HEK293 (cell line): ENCODE measurements around the gene TLE3.

Experiments
- CTCF ChIA-PET: fragments of 350-600 bp; formaldehyde crosslinking; extraction: SDS; loops from one replicate; lab custom pipeline; 2021; ENCODE audit warnings: antibody characterized with exemption; lab: Yijun Ruan, JAX
- POLR2A ChIA-PET: fragments of 300-600 bp; formaldehyde crosslinking; extraction: SDS; loops from one replicate; lab custom pipeline; 2020; ENCODE audit warnings: antibody characterized with exemption, inconsistent platforms; lab: Yijun Ruan, JAX
- H3K27ac ChIP-seq: fragments of 200-500 bp; sonication (Bioruptor generic); 2 replicates; pipeline ENCODE4 v1.5.1; 2014; ENCODE audit warnings: low read depth, low read length, control low read depth, inconsistent platforms; ENCODE audit errors: extremely low read depth
- H3K36me3 ChIP-seq, 2 experiments: fragments of 200-500 bp in 1 of 2; sonication (Bioruptor generic) in 1 of 2; 1 replicate in 1 of 2; 2 replicates in 1 of 2; pipeline ENCODE4 v1.5.1; 2014 to 2017; ENCODE audit warnings: inconsistent platforms in 2 of 2, low read length in 2 of 2; ENCODE audit not compliant: control insufficient read depth in 2 of 2, insufficient read depth in 1 of 2
- H3K4me1 ChIP-seq: fragments of 200-500 bp; sonication (Bioruptor generic); 2 replicates; pipeline ENCODE4 v1.5.1; 2014; ENCODE audit warnings: mild to moderate bottlenecking, low read length, inconsistent platforms; ENCODE audit not compliant: control insufficient read depth, insufficient read depth
- H3K4me3 ChIP-seq: 2 replicates; pipeline ENCODE4 v1.5.1; 2011; ENCODE audit warnings: low read depth, mild to moderate bottlenecking, control low read depth, low read length, moderate library complexity
- H3K9me3 ChIP-seq: fragments of 200-500 bp; sonication (Bioruptor generic); 2 replicates; pipeline ENCODE4 v1.5.1; 2014; ENCODE audit warnings: low read depth, low read length, inconsistent platforms; ENCODE audit not compliant: control insufficient read depth, insufficient read depth
- EGR2 ChIP-seq: fragments of 450-650 bp; formaldehyde crosslinking; IDR thresholded peaks from 2 replicates; pipeline ENCODE4 v1.5.1; 2016; ENCODE audit warnings: low read depth, missing biosample characterization, missing genetic modification characterization
- FEZF1 ChIP-seq: fragments of 450-650 bp; formaldehyde crosslinking; IDR thresholded peaks from 2 replicates; pipeline ENCODE4 v1.5.1; 2016; ENCODE audit warnings: missing biosample characterization, missing genetic modification characterization
- KLF7 ChIP-seq: fragments of 450-650 bp; formaldehyde crosslinking; IDR thresholded peaks from 2 replicates; pipeline ENCODE4 v1.5.1; 2016; ENCODE audit warnings: missing biosample characterization, missing genetic modification characterization, borderline replicate concordance
- MZF1 ChIP-seq: fragments of 450-650 bp; formaldehyde crosslinking; IDR thresholded peaks from 2 replicates; pipeline ENCODE4 v1.5.1; 2017; ENCODE audit warnings: missing biosample characterization, missing genetic modification characterization, borderline replicate concordance
- PRDM2 ChIP-seq: fragments of 450-650 bp; formaldehyde crosslinking; IDR thresholded peaks from 2 replicates; pipeline ENCODE4 v1.5.1; 2016; ENCODE audit warnings: missing biosample characterization, missing genetic modification characterization, borderline replicate concordance
- ZIC2 ChIP-seq: fragments of 450-650 bp; formaldehyde crosslinking; IDR thresholded peaks from 2 replicates; pipeline ENCODE4 v1.5.1; 2016; ENCODE audit warnings: missing biosample characterization, missing genetic modification characterization
- ZNF121 ChIP-seq: fragments of 450-650 bp; formaldehyde crosslinking; IDR thresholded peaks from 2 replicates; pipeline ENCODE4 v1.5.1; 2016; ENCODE audit warnings: missing biosample characterization, missing genetic modification characterization
- ZNF146 ChIP-seq: fragments of 450-650 bp; formaldehyde crosslinking; IDR thresholded peaks from 2 replicates; pipeline ENCODE4 v1.5.1; 2016; ENCODE audit warnings: missing biosample characterization, missing genetic modification characterization
- ZNF335 ChIP-seq: fragments of 450-650 bp; formaldehyde crosslinking; conservative IDR thresholded peaks from 2 replicates; pipeline ENCODE4 v1.5.1; 2016; ENCODE audit warnings: missing biosample characterization, missing genetic modification characterization
- ZNF394 ChIP-seq: fragments of 450-650 bp; formaldehyde crosslinking; IDR thresholded peaks from 2 replicates; pipeline ENCODE4 v1.5.1; 2016; ENCODE audit warnings: missing biosample characterization, missing genetic modification characterization, mild to moderate bottlenecking, moderate library complexity, borderline replicate concordance
- ZNF488 ChIP-seq: fragments of 450-650 bp; formaldehyde crosslinking; IDR thresholded peaks from 2 replicates; pipeline ENCODE4 v1.5.1; 2016; ENCODE audit warnings: missing biosample characterization, missing genetic modification characterization
- ZNF623 ChIP-seq: fragments of 450-650 bp; formaldehyde crosslinking; IDR thresholded peaks from 2 replicates; pipeline ENCODE4 v1.5.1; 2016; ENCODE audit warnings: missing biosample characterization, missing genetic modification characterization
- ZNF629 ChIP-seq: fragments of 450-650 bp; formaldehyde crosslinking; IDR thresholded peaks from 2 replicates; pipeline ENCODE4 v1.5.1; 2017; ENCODE audit warnings: missing biosample characterization, missing genetic modification characterization
- ZNF670 ChIP-seq: fragments of 450-650 bp; formaldehyde crosslinking; IDR thresholded peaks from 2 replicates; pipeline ENCODE4 v1.5.1; 2016; ENCODE audit warnings: missing biosample characterization, missing genetic modification characterization, low read depth
- ZNF792 ChIP-seq: fragments of 450-650 bp; formaldehyde crosslinking; IDR thresholded peaks from 2 replicates; pipeline ENCODE4 v1.5.1; 2016; ENCODE audit warnings: missing biosample characterization, missing genetic modification characterization
- TF ChIP-seq, protein P1 (sequence below): fragments of 450-650 bp; formaldehyde crosslinking; IDR thresholded peaks from 2 replicates; pipeline ENCODE4 v1.5.1; 2016; ENCODE audit warnings: missing biosample characterization, missing genetic modification characterization
- TF ChIP-seq, protein P2 (sequence below): fragments of 450-650 bp; formaldehyde crosslinking; IDR thresholded peaks from 2 replicates; pipeline ENCODE4 v1.5.1; 2016; ENCODE audit warnings: missing biosample characterization, missing genetic modification characterization, low read depth

Gene TLE3

DNA sequence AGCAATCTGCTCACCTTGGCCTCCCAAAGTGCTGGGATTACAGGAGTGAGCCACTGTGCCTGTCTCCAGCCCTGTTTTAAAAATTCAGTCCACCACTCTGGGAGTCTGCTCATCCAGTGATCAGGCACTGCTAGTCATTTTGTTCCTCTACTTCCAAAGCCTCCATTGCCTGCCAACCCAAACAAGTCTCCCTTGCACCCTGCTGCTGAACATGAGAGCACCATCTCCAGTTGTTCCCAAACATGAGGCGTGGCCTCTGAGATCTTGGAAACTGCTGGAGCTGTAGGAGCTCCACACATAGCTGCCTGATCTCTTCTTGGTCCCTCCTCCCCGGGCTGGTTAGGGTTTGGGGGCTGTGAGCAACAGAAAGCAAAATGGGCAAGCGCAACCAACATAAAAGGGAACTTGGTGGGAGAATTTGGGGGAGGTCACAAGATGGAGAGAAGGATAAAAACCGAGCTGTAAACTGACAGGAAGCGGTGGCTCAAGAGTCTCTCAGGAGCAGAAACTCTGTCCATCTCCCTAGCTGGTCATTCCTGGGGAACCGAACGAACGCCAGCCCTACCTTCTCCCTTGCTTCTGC, 49.6 kb upstream of the TLE3 start:
- H3K9me3 ChIP-seq: no peaks in the 10 kb centered on the region
- TF ChIP-seq ZNF629 (tag by site-specific recombination) (no peak), EGR2 (tag by site-specific recombination) (no peak), ZNF394 (tag by site-specific recombination) (no peak), ZNF670 (tag by site-specific recombination) (no peak), ZNF488 (tag by site-specific recombination) (no peak), FEZF1 (tag by site-specific recombination) (peak; percentile 50), ZIC2 (tag by site-specific recombination) (peak; percentile 68; the same call in 1 of the 2 replicates), ZNF792 (tag by site-specific recombination) (no peak)
- TF ChIP-seq, protein P1, sequence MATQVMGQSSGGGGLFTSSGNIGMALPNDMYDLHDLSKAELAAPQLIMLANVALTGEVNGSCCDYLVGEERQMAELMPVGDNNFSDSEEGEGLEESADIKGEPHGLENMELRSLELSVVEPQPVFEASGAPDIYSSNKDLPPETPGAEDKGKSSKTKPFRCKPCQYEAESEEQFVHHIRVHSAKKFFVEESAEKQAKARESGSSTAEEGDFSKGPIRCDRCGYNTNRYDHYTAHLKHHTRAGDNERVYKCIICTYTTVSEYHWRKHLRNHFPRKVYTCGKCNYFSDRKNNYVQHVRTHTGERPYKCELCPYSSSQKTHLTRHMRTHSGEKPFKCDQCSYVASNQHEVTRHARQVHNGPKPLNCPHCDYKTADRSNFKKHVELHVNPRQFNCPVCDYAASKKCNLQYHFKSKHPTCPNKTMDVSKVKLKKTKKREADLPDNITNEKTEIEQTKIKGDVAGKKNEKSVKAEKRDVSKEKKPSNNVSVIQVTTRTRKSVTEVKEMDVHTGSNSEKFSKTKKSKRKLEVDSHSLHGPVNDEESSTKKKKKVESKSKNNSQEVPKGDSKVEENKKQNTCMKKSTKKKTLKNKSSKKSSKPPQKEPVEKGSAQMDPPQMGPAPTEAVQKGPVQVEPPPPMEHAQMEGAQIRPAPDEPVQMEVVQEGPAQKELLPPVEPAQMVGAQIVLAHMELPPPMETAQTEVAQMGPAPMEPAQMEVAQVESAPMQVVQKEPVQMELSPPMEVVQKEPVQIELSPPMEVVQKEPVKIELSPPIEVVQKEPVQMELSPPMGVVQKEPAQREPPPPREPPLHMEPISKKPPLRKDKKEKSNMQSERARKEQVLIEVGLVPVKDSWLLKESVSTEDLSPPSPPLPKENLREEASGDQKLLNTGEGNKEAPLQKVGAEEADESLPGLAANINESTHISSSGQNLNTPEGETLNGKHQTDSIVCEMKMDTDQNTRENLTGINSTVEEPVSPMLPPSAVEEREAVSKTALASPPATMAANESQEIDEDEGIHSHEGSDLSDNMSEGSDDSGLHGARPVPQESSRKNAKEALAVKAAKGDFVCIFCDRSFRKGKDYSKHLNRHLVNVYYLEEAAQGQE (tag by site-specific recombination): no peak
- TF ChIP-seq, all 188 proteins: peak for 2
- Histone ChIP-seq H3K4me3 (no peak overlapping the region), H3K36me3 (no peaks in the 10 kb centered on the region), H3K27ac (peak overlapping the region; percentile 60; the same call in 1 of the 2 replicates), H3K4me1 (peaks cover 37% of the 10 kb centered on the region)
- CTCF ChIA-PET: interaction anchor here (0.7 to 1.2 kb wide), 3 partner anchors 8 to 430 kb away, joined by 3 to 4 read pairs (median 3); no protein-coding TSS in a partner anchor
- POLR2A ChIA-PET: interaction anchor here (1.9 kb wide), 1 partner anchor 47 kb away, joined by 16 read pairs; no protein-coding TSS in a partner anchor

DNA sequence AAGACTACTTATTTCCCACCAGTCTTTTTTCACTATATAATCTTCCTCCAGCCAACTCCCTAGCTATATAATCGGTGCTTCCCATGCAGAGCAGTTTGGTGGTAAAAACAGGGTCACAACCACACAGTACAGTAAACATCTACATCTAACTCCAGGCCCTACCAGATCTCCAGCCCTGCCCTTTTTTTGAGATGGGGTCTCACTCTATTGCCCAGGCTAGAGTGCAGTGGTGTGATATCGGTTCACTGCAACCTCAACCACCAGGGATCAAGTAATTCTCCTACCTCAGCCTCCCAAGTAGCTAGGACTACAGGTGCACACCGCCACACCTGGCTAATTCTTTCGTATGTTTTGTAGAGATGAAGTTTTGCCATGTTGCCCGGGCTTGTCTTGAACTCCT, 49.1 kb upstream of the TLE3 start:
- Histone ChIP-seq H3K36me3 (no peaks in the 10 kb centered on the region), H3K4me3 (no peak overlapping the region), H3K27ac (no peak overlapping the region; the same call in 1 of the 2 replicates), H3K9me3 (no peaks in the 10 kb centered on the region), H3K4me1 (peaks cover 36% of the 10 kb centered on the region)
- POLR2A ChIA-PET: no interaction called here
- TF ChIP-seq ZNF121 (tag by site-specific recombination): peak; percentile 96
- no peak for TF ChIP-seq ZNF623 (tag by site-specific recombination)
- no peak for TF ChIP-seq MZF1 (tag by site-specific recombination)
- CTCF ChIA-PET: interaction anchor here (0.7 kb wide), 1 partner anchor 431 kb away, joined by 3 read pairs; no protein-coding TSS in a partner anchor

DNA sequence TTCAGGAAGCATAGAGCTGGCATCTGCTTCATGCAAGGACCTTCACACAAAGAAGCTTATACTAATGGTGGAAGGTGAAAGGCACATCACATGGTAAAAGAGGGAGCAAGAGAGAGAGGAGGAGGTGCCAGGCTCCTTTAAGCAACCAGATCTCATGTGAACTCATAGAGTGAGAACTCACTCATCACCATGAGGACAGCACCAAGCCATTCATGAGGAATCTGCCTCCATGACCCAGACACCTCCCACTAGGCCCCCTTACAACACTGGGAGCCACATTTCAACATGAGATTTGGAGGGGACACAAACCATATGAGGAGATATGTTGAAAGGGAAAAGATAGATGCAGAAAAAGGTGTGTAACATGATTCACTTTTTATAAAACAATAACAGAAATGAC, 48.4 kb upstream of the TLE3 start:
- ChIA-PET POLR2A (no interaction called here), CTCF (interaction anchor here (0.7 to 1.0 kb wide), 2 partner anchors 27 kb away, joined by 3 read pairs; no protein-coding TSS in a partner anchor)
- H3K27ac ChIP-seq: no peak overlapping the region
- H3K9me3 ChIP-seq: no peaks in the 10 kb centered on the region
- H3K36me3 ChIP-seq: no peaks in the 10 kb centered on the region
- H3K4me1 ChIP-seq: peaks cover 30% of the 10 kb centered on the region
- no peak overlapping the region for H3K4me3 ChIP-seq
- TF ChIP-seq, protein P2, sequence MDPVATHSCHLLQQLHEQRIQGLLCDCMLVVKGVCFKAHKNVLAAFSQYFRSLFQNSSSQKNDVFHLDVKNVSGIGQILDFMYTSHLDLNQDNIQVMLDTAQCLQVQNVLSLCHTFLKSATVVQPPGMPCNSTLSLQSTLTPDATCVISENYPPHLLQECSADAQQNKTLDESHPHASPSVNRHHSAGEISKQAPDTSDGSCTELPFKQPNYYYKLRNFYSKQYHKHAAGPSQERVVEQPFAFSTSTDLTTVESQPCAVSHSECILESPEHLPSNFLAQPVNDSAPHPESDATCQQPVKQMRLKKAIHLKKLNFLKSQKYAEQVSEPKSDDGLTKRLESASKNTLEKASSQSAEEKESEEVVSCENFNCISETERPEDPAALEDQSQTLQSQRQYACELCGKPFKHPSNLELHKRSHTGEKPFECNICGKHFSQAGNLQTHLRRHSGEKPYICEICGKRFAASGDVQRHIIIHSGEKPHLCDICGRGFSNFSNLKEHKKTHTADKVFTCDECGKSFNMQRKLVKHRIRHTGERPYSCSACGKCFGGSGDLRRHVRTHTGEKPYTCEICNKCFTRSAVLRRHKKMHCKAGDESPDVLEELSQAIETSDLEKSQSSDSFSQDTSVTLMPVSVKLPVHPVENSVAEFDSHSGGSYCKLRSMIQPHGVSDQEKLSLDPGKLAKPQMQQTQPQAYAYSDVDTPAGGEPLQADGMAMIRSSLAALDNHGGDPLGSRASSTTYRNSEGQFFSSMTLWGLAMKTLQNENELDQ (tag by site-specific recombination): no peak
- TF ChIP-seq ZNF335 (tag by site-specific recombination) (no peak), KLF7 (tag by site-specific recombination) (no peak), ZNF146 (tag by site-specific recombination) (no peak), PRDM2 (no peak)
